PC-9 (cell line): ENCODE results near the gene MOB3C.

ENCODE experiments used
- EZH2 ChIP-seq: fragments of 200-600 bp; sonication (generic); IDR thresholded peaks from 2 replicates; pipeline ENCODE4 v1.8.0; 2017; ENCODE audit warnings: antibody characterized with exemption, low read depth
- TF ChIP-seq, protein P1 (sequence below): fragments of 200-600 bp; sonication (generic); conservative IDR thresholded peaks from 2 replicates; pipeline ENCODE4 v1.6.1; 2017; ENCODE audit warnings: mixed run types, antibody characterized with exemption, mild to moderate bottlenecking, moderate library complexity

DNA sequence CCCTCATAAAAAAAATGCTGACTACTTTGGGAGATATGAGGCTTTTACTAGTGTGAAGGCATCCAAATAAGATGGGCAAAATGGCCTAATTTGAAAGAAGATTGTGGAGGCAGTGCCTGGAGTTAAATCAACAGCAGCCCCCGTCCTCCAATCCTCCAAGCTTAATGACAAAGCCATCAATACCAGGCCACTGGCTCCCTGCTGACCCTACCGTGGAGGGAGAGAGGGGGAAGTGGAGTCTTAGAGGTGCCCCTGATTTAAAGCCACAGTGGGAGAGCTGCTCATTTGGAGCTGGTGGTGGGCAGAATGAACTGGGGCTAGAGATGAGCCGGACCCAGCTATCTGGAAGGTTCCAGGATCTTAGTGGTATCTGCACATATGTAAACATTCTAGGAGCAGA is 40.8 kb downstream of the MOB3C start:
- TF ChIP-seq, protein P1, sequence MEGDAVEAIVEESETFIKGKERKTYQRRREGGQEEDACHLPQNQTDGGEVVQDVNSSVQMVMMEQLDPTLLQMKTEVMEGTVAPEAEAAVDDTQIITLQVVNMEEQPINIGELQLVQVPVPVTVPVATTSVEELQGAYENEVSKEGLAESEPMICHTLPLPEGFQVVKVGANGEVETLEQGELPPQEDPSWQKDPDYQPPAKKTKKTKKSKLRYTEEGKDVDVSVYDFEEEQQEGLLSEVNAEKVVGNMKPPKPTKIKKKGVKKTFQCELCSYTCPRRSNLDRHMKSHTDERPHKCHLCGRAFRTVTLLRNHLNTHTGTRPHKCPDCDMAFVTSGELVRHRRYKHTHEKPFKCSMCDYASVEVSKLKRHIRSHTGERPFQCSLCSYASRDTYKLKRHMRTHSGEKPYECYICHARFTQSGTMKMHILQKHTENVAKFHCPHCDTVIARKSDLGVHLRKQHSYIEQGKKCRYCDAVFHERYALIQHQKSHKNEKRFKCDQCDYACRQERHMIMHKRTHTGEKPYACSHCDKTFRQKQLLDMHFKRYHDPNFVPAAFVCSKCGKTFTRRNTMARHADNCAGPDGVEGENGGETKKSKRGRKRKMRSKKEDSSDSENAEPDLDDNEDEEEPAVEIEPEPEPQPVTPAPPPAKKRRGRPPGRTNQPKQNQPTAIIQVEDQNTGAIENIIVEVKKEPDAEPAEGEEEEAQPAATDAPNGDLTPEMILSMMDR, result no peak
- no peak for TF ChIP-seq EZH2
